DLD1 (cell line): ENCODE results near the gene FTCD.
"Not testable (repeated sequence)": the region's sequence is repeated elsewhere in the genome, so short reads cannot be mapped to it uniquely, and the experiment has no call there.

Experiments used
- in situ Hi-C: cut with HindIII; loops from 2 replicates; pipeline ENCODE4 v1.10.0; 2017; ENCODE audit warnings: low sequenced_read_pairs

Gene FTCD

DNA sequence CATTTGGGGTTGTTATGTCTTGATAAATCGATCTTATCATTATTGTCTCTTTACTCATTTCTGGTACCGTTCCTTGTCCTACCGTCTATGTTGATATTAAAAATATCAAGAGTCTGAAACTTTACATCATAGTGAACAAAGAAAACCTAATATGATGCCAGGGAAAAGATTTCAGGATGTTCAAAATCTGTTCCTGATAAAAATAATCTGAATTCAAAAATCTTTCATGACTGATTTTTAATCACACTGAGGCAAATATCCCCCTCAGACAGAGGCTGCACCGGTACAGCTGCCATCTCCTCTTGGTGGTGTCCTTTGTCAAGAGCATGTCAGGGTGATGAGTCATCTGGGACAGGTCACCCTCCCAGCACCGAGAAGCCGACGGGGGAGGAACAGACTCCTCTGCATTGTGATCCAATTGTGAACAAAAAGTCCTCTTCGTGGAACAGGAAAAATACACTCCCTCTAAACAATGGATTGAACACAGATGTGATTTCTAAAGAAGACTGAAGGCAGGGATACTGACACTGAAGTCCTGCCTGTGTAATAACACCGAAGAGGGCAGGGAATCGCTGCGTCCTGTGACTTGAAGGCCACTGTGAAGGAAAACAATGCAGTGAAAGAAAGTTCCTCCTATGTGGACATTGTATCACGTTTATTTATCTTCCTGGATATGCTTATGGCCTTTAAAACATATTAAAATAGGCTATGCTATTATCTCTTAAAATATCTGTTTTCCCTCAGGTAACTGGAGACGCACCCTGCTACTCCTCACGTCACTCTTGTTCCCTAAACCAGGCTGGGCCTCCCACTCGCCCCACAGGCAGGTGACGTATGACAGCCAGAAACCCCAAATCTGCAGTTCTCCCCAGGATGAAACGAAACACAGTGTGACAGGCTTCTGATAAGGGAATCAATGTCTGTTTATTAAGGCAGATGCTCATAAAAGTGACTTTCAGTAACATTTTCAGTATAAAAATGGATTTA is 33.1 kb upstream of the FTCD start:
- in situ Hi-C loops = no loop called here

DNA sequence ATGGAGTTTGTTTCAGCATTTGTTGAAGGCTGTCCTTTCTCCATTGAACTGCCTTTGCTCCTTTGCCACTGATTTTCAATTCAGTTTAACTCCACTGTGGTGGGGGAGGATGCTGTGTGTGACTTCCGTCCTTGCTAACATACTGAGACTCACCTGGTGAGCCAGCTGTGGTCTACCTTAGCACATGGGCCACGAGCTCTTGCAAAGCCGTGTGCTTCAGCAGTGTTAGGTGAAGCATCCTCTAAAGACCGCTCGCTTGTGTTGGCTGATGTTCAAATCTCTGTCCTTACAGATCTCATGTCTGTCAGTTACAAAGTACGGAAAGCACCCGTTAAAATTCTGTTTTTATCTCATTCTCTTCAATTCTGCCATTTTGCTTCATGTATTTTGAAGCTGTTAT is 32.4 kb upstream of the FTCD start:
- in situ Hi-C loops = no loop called here

DNA sequence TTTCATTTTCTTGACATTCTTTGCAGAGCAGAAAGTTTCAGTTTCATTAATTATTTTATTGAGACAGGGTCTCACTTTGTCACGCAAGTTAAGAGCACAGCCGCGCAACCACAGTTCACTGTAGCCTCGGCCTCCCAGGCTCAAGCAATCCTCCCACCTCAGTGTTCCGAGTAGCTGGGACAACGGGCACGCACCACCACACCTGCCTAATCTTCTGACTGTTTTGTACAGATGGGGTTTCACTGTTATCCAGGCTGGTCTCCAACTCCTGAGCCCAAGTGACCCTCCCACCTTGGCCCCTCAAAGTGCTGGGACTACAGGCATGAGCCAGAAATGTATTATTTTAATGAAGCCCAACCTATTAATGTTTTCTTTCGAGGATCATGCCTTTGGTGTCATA is 31.9 kb upstream of the FTCD start:
- in situ Hi-C loops = no loop called here

DNA sequence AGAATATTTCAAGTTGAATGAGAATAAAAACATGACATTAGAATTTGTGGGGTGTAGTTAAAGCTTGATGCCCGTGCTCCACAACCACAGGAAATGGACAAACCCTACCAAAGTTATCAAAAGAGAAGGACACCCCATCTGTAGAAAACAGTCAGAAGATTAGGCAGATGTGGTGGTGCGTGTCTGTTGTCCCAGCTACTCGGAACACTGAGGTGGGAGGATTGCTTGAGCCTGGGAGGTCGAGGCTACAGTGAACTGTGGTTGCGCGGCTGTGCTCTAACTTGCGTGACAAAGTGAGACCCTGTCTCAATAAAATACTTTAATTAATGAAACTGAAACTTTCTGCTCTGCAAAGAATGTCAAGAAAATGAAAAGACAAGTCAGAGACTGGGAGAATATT is 30.3 kb upstream of the FTCD start:
- in situ Hi-C loops = no loop called here

DNA sequence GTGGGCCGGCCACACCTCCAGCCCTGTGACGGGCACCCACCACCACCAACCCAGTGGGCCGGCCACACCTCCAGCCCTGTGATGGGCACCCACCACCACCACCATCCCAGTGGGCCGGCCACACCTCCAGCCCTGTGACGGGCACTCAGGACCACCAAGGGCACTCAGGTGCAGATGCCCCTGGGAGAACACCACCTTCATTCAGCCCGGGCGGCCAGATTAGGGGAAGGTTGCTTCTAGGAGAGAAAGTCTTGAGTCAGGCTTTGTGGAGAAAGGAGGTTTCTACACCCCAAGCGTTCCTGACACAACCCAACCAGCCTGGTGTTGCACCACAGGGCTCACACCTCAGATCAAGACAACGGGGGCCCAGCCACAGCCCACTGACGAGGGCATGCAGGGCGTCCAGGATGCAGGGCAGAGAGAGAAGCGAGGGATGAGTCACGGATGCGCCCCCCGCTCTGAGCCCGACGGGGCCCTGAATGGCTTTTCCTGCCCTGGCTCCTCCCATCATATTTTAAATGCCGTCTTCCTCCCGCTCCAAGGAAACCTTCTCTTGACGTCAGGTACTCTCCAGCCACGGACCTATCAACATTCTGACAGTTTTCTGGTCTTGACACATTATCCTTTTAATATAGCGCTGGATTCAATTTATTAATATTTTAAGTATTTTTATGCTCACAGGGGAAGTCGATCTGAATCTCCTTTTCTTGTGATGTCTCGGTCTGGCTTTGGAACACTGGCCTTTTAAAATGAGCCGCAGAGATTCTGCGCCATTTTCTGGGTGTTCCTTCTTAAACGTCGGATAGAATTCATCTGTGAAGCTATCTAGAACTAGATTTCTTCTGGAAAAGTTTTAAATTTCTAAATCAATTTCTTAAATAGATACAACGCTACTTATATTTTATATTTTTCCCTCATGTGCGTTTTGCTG is 29.5 kb upstream of the FTCD start:
- in situ Hi-C loops = no loop called here

DNA sequence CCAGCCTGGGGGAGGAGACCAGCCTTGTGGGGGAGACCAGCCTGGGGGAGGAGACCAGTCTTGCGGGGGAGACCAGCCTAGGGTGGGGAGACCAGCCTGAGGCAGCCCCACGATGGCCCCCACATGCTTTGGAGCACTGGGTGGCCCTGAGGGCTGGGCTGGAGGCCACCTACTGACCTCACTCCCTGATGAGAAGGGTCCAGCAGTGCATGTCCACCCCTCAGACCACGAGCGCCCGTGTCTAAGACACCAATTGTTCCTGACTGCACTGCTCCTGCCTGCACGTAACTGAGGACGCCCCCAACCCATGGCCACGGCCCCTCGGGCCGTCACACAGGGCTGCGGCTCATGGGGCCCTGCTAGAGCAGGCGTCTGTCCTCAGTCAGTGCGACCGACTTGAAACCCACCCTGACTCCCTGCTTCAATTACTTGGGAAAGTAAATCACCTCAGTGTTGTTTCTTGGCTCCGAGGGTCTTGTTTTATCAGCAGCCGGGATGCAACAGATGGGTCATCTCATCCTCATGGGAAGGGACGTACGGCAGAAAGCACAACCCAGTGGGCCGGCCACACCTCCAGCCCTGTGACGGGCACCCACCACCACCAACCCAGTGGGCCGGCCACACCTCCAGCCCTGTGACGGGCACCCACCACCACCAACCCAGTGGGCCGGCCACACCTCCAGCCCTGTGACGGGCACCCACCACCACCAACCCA is 28.7 kb upstream of the FTCD start, which contains the start of gene SPATC1L:
Gene SPATC1L, minus strand, starts transcription at position 550 of the 715 bp plus-strand sequence. CDS start 1,643 bp downstream, outside the sequence.
- in situ Hi-C loops = no loop called here

DNA sequence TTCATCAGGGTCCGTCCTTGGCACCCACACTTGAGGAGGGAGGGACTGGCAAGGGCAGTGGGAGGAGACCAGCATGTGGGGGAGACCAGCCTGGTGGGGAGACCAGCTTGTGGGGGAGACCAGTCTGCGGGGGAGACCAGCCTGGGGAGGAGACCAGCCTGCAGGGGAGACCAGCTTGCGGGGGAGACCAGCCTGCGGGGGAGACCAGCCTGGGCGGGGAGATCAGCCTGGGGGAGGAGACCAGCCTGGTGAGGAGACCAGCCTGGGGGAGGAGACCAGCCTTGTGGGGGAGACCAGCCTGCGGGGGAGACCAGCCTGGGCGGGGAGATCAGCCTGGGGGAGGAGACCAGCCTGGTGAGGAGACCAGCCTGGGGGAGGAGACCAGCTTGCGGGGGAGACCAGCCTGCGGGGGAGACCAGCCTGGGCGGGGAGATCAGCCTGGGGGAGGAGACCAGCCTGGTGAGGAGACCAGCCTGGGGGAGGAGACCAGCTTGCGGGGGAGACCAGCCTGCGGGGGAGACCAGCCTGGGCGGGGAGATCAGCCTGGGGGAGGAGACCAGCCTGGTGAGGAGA is 28.0 kb upstream of the FTCD start:
- in situ Hi-C loops = not testable (repeated sequence)

DNA sequence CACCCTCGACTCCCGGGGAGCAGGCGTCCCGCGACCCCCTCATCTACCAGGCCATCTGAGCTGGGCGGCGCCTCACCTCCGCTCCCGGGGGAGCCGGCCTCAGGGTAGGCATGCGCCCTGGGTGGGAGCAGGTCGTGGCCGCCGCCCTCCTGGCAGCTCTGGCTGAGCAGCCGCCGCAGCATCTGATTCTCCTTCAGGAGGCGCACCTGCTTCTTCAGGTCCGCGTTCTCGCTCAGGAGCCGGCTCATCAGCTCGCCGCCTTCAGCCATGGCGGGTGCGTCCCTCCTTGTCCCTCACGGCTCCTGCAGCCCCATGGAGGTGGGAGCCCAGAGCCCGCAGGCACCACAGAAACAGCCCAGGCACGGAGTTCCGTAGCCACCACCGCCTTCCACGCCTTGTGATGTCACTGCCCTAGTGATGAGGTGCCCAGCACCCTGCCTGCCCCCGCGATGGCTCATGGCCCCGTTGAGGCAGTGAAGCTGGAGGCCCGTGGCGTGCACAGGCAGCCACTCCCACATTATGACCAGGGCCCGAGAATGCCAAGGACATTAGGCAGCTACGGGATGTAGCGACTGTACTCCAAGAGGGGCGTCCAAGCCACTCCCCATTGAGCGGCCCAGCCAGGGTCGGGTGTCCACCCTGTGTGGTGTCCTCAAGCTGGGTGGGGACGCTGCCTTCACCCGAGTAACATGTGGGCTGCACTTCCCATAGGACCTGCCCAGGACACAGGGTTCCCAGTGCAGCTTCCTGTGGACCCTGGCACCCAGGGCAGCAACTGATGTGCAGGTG is 27.4 kb upstream of the FTCD start:
- in situ Hi-C loops = no loop called here

DNA sequence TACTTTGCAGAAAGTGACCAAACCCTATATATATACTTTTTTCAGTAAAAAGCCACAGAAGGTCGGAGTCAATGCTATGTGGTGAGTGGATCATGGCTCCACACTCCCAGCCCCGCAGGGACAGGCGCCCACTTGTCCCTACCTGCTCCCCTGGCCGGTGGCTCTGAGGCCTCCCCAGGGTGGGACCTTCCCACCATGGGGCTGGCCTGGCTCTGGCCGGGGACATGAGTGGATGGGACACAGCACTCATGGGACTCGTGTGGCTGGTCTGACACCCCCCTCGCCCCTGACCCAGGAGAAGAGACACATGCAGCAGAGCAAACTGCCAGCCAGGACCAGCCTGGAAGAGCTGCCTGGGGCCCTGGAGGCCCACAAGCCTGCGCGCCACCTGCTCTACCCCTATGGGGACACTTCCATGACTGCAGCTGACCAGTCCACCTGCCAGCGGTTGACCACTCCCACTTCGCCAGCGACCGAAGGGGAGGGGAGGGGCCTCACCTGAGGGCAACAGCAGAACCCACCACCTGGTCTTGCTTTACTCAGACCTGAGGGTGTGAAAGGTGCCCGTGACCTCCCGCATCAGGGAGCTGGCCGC is 26.7 kb upstream of the FTCD start:
- in situ Hi-C loops = no loop called here

DNA sequence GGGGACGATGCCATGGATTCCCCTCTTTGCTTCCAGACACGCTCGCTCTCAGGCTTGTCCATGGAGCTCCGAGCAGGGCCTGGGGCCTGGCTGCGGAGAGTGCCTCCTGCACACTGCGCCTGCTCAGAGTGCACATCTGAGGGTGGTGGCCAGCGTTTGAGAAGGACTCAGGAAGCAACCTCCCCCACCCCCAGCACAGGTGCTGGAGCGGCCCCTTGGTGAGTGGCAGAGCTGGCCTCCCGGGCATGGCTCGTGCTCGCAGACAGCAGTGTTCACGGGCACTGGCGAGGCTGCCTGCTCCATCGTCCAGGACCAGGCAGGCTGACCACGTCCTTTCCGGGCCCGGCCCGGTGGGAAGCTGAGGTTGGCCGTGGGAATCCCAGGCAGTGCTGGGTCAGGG is 26.1 kb upstream of the FTCD start:
- in situ Hi-C loops = no loop called here

DNA sequence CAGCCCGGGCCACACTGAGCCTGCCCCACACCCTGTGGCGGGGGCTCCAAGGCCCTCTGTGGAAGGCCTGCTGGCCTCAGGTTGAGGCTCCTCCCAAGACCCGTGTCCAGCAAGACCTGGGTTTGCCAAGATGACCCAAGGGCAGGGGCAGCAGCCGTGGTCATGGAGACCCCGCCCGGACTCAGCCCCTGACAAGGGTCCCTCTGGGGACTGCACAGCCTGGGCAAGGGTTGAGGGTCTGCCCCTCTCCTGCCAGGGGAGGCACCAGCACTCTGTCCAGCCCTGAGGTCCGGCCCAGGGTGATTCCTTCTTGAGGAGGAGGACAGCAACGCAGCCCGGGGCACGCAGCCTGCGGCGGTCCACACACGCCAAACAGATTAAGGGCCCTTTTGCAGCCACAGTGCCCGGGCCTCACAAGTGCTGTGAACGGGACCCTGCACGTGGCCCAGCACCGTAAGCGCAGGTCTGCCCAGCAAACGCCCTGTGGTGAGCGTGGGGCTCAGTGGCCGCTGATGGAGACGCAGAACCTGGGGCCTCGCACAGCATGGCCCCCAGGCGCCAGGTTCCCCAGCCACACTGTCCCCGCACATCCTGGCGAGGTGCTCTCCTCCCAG is 25.5 kb upstream of the FTCD start:
- in situ Hi-C loops = no loop called here

DNA sequence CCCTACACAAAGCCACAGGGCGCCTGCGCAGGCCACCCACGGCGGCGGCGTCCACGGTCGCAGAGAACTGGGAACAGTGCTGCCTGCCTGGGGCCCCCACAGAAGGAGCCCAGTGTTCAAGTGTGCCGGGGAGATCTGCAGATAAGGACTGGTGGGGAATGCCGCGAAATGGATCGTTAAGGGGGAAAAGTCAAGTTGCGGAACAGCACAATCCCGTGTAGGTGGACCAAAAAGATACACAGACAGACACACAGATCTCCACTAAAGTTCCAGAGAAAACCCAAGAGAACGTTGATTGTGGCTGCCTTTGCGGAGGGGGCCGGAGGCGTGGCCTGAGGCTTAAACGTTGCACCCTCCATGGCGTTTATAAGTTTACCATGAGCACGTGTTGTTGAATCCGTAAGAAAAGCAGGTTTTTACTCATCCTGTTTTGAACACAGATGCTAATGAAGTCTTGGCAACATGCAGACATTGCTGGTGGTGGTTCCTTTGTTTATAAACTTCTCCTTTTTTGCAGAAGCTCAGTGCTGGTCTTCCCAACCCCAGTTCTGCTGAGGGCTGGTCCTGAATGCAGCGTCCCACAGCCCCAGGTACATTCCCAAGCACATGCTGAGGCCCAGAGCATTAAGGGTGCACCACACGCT is 24.8 kb upstream of the FTCD start:
- in situ Hi-C loops = no loop called here

DNA sequence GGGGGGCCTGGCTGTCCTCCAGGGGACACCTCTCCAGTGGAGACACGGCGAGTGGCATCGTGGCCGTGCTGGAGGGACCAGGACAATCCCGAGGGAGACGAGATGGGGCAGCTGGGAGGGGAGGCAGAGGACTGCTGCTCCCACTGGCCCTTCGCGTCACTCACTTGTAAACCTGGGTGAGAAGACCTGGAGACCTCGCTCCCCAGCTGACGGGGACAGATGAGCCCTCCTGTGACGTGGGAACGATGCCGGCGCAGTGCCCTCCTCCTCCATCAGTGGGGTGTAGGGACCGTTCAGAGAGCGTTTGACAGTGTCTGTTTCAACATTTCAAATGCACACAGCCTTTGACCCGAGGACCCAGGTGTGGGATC is 24.3 kb upstream of the FTCD start:
- in situ Hi-C loops = no loop called here

DNA sequence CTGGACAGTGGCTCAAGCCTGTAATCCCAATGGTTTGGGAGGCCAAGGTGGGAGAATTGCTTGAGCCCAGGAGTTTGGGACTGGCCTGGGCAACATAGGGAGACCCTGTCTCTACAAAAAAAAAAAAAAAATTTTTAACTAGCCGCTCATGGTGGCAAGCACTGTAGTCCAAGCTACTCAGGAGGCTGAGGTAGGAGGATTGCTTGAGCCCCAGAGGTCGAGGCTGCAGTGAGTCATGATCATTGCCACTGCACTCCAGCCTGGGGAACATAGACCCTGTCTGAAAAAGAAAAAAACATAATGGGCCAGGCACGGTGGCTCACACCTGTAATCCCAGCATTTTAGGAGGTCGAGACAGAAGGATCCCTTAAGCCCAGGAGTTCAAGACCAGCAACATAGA is 23.6 kb upstream of the FTCD start:
- in situ Hi-C loops = no loop called here

DNA sequence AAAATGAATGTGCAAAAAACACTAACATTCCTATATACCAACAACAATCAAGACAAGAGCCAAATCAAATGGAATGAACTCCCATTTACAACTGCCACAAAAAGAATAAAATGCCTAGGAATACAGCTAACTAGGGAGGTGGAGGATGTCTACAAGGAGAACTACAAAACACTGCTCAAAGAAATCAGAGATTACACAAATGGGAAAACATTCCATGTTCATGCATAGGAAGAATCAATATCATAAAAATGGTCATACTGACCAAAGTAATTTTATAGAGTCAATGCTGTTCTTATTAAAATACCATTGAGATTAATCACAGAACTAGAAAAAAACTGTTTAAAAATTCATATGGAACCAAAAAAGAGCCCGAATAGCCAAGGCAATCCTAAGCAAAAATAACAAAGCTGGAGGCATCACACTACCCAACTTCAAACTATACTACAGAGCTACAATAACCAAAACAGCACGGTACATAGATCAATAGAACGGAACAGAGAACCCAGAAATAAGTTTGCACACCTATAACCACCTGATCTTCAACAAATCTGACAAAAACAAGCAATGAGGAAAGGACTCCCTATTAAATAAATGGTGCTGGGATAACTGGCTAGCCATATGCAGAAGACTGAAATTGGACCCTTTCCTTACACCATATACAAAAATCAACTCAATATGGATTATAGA is 21.2 kb upstream of the FTCD start:
- in situ Hi-C loops = not testable (repeated sequence)

DNA sequence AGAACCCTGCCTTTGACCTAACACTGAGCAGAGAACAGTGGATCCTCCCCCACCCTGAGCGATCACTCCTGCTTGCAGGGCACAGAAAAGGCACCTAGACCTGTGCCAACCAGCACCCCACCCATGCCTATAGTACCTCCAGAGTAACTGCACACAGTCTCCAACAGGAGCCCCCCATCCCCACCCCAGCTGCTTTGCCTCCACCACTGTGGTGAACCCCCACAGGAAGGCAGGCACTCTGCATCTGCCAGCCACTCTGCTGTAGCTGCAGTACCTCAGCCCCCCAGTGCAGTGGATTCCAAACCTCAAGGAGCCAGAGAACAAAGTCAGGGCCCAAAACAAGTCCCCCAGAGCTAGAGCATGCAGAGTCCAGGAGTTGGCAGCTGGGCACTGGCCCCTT is 18.2 kb upstream of the FTCD start:
- in situ Hi-C loops = no loop called here

DNA sequence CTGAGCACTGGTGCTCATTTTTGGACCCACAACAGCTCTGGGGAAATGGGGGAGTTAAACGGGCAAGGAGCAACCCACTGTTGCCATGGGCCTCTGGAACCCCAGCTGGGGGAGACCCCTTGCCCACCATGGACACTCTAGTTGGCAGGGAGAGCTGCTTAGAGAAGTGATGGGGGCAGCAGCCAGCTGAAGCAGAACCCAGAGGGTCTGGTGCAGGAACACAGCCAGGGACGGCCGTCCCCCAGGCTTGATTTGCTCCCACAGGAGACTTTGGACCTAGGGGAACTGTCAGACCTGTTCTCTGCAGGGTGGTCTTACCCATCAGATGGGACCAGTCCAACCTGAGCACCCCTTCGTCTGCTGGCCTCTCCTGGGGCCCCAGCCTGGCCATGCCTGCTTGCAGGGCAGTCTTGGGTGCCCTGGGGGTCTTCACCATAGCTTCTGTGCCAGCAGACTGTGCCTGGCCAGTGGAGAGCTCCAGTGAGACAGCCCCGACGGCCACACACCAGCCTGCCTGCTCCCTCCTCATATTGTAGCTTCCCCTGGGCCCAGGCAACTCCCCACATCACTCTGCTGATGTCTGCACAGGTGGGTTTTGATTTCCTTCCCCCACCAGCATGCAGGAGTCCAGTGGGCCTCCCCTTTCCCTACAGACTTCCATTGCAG is 17.6 kb upstream of the FTCD start:
- in situ Hi-C loops = no loop called here
